Measurements from ENCODE around the gene ATP8A1.

ATP8A1 gene

GRCh38 chr4:42625329-42625728 lies 31.6 kb downstream of the ATP8A1 start:
- peaks cover 34% of the 10 kb centered on the region for H3K36me3 Mint-ChIP-seq (ENCODE audit: low read depth)
- peaks cover 52% of the 10 kb centered on the region for H3K4me1 Mint-ChIP-seq
- ATAC-seq (no peak), DNase-seq (no peak)
- H3K27me3 Mint-ChIP-seq: no peaks in the 10 kb centered on the region
- H3K4me3 Mint-ChIP-seq: no peak overlapping the region
- H3K9me3 Mint-ChIP-seq: no peaks in the 10 kb centered on the region
- no peak overlapping the region for H3K27ac Mint-ChIP-seq

DNA sequence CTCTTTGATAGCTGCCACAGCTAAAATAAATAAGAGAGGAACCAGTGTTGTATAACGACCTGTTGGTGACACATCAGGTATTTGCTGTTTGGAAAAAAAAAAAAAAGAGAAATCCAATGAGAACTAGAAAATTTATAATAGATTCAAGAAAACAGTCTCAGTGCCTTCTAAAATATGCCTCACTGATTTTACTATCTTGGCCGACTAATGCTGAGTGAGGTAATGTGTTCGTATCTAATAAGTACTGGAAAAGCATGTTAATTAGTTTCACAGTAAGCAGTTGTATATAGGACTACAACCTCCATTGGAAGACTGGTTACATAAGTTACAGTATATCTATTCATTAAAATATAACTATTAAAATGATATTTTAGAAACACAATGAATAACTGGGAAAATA lies 32.4 kb downstream of the ATP8A1 start:
- H3K4me1 Mint-ChIP-seq: peaks cover 46% of the 10 kb centered on the region

DNA sequence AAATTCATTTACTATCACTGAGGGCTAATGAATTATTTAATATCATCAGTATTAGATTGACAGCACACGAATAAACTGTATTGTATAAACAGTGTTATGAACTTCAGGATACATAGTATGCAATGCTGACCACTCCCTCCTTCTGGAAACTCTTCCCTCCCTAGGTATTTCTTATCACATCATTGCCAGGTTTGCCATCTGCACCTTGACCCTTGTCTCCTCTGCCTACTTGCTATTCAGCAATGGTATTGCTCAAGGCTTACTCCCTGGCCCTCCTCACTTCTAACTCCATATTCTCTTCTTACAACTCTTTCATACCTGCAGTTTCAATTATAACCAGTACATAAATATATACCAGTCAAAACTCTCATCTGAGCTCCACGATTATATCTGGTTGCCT lies 38.9 kb downstream of the ATP8A1 start:
- Mint-ChIP-seq H3K27me3 (no peaks in the 10 kb centered on the region), H3K4me1 (no peaks in the 10 kb centered on the region), H3K27ac (no peak overlapping the region), H3K9me3 (no peaks in the 10 kb centered on the region), H3K4me3 (no peak overlapping the region), H3K36me3 (ENCODE audit: low read depth) (peaks cover 59% of the 10 kb centered on the region)
- DNase-seq (no peak), ATAC-seq (no peak)

More for the DNA sequence above, 32.4 kb downstream of the ATP8A1 start:
- Mint-ChIP-seq H3K27ac (no peak overlapping the region), H3K36me3 (ENCODE audit: low read depth) (peaks cover 42% of the 10 kb centered on the region), H3K27me3 (no peaks in the 10 kb centered on the region), H3K4me3 (no peak overlapping the region), H3K9me3 (no peaks in the 10 kb centered on the region)
- ATAC-seq: no peak
- no peak for DNase-seq

- no peaks in the 10 kb centered on the region for H3K4me1 Mint-ChIP-seq
- DNase-seq (no peak), ATAC-seq (no peak)
- no peak overlapping the region for H3K4me3 Mint-ChIP-seq
- no peak overlapping the region for H3K27ac Mint-ChIP-seq
- H3K36me3 Mint-ChIP-seq (ENCODE audit: low read depth): peaks cover 59% of the 10 kb centered on the region
- no peaks in the 10 kb centered on the region for H3K9me3 Mint-ChIP-seq
- no peaks in the 10 kb centered on the region for H3K27me3 Mint-ChIP-seq
Observed at GRCh38 chr4:42617030-42617429, 39.9 kb downstream of the ATP8A1 start.

GRCh38 chr4:42616572-42616971 lies 40.3 kb downstream of the ATP8A1 start:
- Mint-ChIP-seq H3K27me3 (no peaks in the 10 kb centered on the region), H3K27ac (no peak overlapping the region), H3K9me3 (no peaks in the 10 kb centered on the region), H3K36me3 (ENCODE audit: low read depth) (peaks cover 59% of the 10 kb centered on the region), H3K4me1 (no peaks in the 10 kb centered on the region), H3K4me3 (no peak overlapping the region)
- ATAC-seq (no peak), DNase-seq (no peak)

DNA sequence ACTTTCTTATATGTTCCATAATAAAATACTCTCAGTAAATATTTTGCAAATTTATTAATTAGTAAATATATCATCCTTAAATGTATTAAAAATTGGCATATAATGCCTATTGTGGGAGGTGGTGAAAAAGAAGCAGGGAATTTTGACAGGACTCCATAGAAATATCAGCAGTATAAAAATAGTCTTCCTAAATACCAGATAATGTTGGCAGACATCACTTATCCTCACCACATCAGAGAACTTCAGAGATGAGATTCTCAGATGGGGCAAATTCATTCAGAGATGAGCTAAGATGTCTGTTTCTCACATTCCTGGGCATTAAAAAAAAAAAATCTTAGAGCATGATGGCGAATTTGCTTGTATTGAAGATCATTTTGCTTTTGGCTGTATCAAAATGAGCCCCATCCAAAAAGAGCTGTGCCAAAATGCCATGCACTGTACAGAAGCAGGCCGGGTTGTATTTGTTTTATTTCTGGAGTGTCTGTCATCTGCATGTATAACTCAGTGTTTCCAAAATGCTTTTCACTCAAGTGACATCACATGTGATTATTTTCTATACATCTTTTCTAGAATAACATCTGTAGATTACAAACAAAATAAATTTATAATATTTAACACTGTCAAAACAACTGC lies 41.7 kb downstream of the ATP8A1 start:
- Mint-ChIP-seq H3K27me3 (no peaks in the 10 kb centered on the region), H3K36me3 (ENCODE audit: low read depth) (peaks cover 56% of the 10 kb centered on the region), H3K4me1 (no peaks in the 10 kb centered on the region), H3K4me3 (no peak overlapping the region), H3K9me3 (no peaks in the 10 kb centered on the region), H3K27ac (no peak overlapping the region)
- DNase-seq: no peak
- no peak for ATAC-seq

DNA sequence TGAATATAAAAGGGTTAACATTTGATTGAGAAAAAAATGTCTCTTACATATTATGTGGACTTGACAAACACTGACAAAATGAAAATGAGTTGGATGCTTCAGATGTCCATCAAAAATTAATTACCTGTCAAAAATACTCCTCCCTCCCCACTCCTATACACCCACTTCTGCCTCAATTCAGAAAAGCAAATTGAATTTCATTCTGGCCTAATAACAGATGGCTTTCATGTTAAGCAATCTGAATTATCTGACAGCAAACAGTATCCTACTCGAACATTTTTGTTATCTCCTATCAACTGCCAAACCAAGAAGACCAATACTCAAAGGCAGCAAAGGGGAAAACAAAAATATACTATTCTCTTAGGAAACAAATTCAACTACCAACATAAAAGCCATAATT lies 44.0 kb downstream of the ATP8A1 start:
- no peak overlapping the region for H3K27ac Mint-ChIP-seq
- H3K9me3 Mint-ChIP-seq: no peaks in the 10 kb centered on the region
- DNase-seq (no peak), ATAC-seq (no peak)
- H3K4me1 Mint-ChIP-seq: peaks cover 14% of the 10 kb centered on the region
- H3K27me3 Mint-ChIP-seq: no peaks in the 10 kb centered on the region
- peaks cover 52% of the 10 kb centered on the region for H3K36me3 Mint-ChIP-seq (ENCODE audit: low read depth)
- no peak overlapping the region for H3K4me3 Mint-ChIP-seq

GRCh38 chr4:42610941-42611340 lies 46.0 kb downstream of the ATP8A1 start:
- ATAC-seq (no peak), DNase-seq (no peak)
- no peaks in the 10 kb centered on the region for H3K27me3 Mint-ChIP-seq
- no peaks in the 10 kb centered on the region for H3K9me3 Mint-ChIP-seq
- no peak overlapping the region for H3K4me3 Mint-ChIP-seq
- no peak overlapping the region for H3K27ac Mint-ChIP-seq
- H3K4me1 Mint-ChIP-seq: peaks cover 18% of the 10 kb centered on the region
- H3K36me3 Mint-ChIP-seq (ENCODE audit: low read depth): peaks cover 56% of the 10 kb centered on the region

DNA sequence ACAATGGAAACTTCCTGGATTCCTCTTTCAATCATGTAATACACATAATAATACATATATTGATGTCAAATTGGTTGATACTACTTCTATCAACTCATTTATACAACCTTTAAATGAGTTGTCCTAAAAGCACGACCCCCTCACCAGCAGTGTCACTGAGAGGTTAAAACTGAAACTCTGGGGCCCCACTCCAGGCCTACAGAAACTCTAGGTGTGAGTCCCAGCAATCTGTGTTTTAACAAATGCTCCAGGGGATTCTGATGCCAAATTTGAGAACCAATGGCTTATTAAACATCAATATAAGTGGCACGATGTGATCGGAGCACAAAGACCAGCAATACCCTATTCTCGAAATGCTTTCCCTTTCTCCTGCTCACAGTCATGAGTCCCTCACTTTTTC lies 47.9 kb downstream of the ATP8A1 start:
- H3K4me3 Mint-ChIP-seq: no peak overlapping the region
- H3K27me3 Mint-ChIP-seq: no peaks in the 10 kb centered on the region
- DNase-seq: no peak
- peak; percentile 76 for ATAC-seq
- H3K4me1 Mint-ChIP-seq: peaks cover 24% of the 10 kb centered on the region
- H3K36me3 Mint-ChIP-seq (ENCODE audit: low read depth): peaks cover 58% of the 10 kb centered on the region
- H3K27ac Mint-ChIP-seq: no peak overlapping the region
- H3K9me3 Mint-ChIP-seq: no peaks in the 10 kb centered on the region

DNA sequence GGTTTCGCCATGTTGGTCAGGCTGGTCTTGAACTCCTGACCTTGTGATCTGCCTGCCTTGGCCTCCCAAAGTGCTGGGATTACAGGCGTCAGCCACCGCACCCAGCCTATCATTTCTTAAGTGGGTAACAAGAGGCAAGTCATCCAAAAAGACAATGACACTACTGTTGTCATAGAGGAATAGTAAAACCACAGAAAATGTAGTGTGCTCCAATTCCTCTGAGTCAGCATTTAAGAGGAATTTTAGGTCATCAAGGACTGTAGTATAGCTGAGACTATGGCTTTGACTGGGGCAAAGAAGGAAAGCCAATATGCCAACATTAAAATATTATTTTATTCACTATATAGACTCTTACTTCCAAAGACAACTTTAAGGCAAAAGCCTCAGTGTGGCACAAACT lies 48.4 kb downstream of the ATP8A1 start:
- H3K9me3 Mint-ChIP-seq: no peaks in the 10 kb centered on the region
- H3K27me3 Mint-ChIP-seq: no peaks in the 10 kb centered on the region
- DNase-seq (no peak), ATAC-seq (peak; percentile 48)
- H3K27ac Mint-ChIP-seq: no peak overlapping the region
- no peak overlapping the region for H3K4me3 Mint-ChIP-seq
- peaks cover 59% of the 10 kb centered on the region for H3K36me3 Mint-ChIP-seq (ENCODE audit: low read depth)
- peaks cover 26% of the 10 kb centered on the region for H3K4me1 Mint-ChIP-seq

GRCh38 chr4:42607011-42607726 lies 49.7 kb downstream of the ATP8A1 start:
- H3K4me3 Mint-ChIP-seq: no peak overlapping the region
- ATAC-seq (no peak), DNase-seq (no peak)
- H3K9me3 Mint-ChIP-seq: no peaks in the 10 kb centered on the region
- no peak overlapping the region for H3K27ac Mint-ChIP-seq
- H3K4me1 Mint-ChIP-seq: peaks cover 26% of the 10 kb centered on the region
- H3K27me3 Mint-ChIP-seq: no peaks in the 10 kb centered on the region
- H3K36me3 Mint-ChIP-seq (ENCODE audit: low read depth): peaks cover 54% of the 10 kb centered on the region

DNA sequence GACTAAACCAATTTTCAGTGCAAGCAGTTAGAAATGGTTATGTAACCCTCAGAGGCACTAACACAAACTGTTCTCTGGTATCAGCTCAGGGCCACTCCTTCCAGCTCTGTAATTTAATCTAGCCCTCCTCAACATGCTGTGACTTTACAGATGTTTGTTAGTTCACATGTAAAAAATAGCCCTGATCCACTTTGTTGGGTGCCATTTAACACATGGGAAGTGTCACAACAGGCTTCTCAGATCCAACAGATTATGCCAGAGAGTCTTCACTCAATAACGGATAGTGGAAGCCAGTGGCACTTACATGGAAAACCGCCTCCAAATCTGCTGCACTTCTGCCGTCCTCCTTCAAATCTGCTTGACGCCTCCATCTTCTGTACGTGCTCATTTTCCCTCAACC lies 51.6 kb downstream of the ATP8A1 start:
- H3K9me3 Mint-ChIP-seq: no peaks in the 10 kb centered on the region
- DNase-seq (no peak), ATAC-seq (no peak)
- H3K4me3 Mint-ChIP-seq: no peak overlapping the region
- H3K4me1 Mint-ChIP-seq: peaks cover 28% of the 10 kb centered on the region
- H3K27me3 Mint-ChIP-seq: no peaks in the 10 kb centered on the region
- no peak overlapping the region for H3K27ac Mint-ChIP-seq
- peaks cover 41% of the 10 kb centered on the region for H3K36me3 Mint-ChIP-seq (ENCODE audit: low read depth)

DNA sequence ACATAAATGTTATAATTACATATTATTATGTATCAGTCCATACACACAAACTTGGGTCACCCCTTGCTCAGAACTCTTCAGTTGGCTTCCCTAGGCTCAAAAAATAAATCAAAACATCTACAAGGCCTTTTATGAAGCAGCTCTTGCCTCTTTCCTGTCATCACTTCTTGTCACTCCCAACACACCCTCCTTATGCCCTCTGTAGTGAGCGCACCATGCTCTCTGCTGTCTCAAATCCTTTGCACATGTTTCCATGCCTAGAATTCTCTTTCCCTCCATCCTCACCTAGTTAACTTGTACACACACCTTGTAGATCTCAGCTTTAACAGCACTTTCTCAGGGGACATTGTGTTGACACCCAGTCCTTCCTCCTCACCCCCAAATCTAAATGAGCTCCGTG lies 53.0 kb downstream of the ATP8A1 start:
- DNase-seq: no peak
- Mint-ChIP-seq H3K4me3 (no peak overlapping the region), H3K27ac (no peak overlapping the region), H3K9me3 (no peaks in the 10 kb centered on the region), H3K27me3 (no peaks in the 10 kb centered on the region), H3K36me3 (ENCODE audit: low read depth) (peaks cover 31% of the 10 kb centered on the region), H3K4me1 (peaks cover 18% of the 10 kb centered on the region)
- ATAC-seq: no peak

GRCh38 chr4:42600578-42600977 lies 56.3 kb downstream of the ATP8A1 start:
- Mint-ChIP-seq H3K4me3 (no peak overlapping the region), H3K27ac (no peak overlapping the region)
- ATAC-seq: no peak

GRCh38 chr4:42596918-42597317 lies 60.0 kb downstream of the ATP8A1 start:
- ATAC-seq (no peak), DNase-seq (no peak)
- Mint-ChIP-seq H3K9me3 (no peaks in the 10 kb centered on the region), H3K36me3 (ENCODE audit: low read depth) (peaks cover 8% of the 10 kb centered on the region), H3K27ac (no peak overlapping the region), H3K4me1 (peaks cover 2% of the 10 kb centered on the region), H3K27me3 (no peaks in the 10 kb centered on the region), H3K4me3 (no peak overlapping the region)

More at GRCh38 chr4:42600578-42600977, 56.3 kb downstream of the ATP8A1 start:
- peaks cover 8% of the 10 kb centered on the region for H3K4me1 Mint-ChIP-seq
- no peaks in the 10 kb centered on the region for H3K27me3 Mint-ChIP-seq
- H3K9me3 Mint-ChIP-seq: no peaks in the 10 kb centered on the region
- DNase-seq: no peak
- H3K36me3 Mint-ChIP-seq (ENCODE audit: low read depth): peaks cover 18% of the 10 kb centered on the region

Measured in activated naive CD8-positive, alpha-beta T cell treated with anti-CD3 and anti-CD28 coated beads, Interleukin-2, amount 50 U/mL, for 24 hours (primary cell).